Putamen (tissue), 1 donor: ENCODE results near the gene LDB1.

Source experiments
- DNase-seq: peaks from one replicate; pipeline ENCODE4 v3.0.0-alpha.2; 2016; ENCODE audit warnings: low spot score

Gene LDB1

DNA sequence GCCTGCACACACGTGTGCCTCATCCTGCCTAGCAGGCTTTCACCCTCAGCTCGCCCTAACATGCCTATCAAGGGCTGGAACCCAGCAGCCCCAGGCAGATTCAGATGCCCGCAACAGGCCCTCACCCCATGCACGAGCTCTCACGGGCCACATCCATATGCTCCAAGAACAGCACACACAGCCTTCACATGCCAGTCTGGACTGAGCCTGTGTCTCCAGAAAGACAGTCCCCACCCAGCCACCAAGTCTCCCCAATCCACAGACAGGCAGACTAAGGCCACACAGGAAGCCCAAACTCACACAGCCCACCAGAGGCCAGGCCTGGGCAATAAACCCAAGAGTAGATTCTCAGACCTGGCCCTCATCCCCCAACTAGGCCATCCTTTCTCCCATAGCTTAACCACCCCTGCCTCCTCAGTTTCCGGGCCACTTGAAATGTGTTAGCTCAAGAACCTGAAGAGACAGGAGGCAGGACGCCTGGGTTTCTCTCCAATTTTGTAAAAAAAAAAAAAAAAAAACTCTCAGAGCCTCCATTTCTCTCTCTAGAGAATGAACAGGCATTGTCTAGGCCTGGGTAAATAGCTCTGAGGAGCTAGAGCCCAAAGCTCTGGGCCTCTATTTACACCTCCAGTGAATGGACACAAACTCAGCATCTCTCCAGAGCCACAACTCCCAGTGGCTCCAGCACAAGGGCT is 6.8 kb downstream of the LDB1 start:
- no peak for DNase-seq

DNA sequence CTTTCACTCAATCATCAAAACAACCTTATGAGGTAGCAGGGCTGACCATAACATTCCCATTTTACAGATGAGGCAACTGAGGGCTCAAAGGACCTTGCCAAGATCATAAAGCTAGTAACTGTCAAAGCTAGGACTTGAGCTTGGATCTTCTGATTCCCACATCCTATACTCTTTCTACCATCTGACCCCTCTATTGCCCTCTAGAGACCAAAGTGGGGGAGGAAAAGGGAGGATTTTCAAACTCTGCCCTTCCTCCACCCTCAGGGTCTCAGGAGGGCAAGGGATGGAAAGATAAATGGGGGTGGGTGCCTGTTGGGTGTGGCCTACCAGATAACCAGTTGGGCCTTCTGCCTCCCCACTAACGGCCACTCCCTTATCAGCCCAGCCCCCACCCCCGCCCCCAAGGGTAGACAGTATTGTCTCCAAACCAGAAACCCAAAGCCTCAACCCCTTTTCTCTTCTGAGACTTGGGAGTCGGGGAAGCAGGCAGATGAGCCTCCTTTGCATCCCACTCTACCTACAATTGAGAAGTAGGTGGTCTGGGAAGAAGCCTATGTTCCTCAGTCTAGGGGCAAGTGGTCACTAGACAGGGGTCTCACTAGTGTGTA is 7.9 kb downstream of the LDB1 start:
- no peak for DNase-seq

DNA sequence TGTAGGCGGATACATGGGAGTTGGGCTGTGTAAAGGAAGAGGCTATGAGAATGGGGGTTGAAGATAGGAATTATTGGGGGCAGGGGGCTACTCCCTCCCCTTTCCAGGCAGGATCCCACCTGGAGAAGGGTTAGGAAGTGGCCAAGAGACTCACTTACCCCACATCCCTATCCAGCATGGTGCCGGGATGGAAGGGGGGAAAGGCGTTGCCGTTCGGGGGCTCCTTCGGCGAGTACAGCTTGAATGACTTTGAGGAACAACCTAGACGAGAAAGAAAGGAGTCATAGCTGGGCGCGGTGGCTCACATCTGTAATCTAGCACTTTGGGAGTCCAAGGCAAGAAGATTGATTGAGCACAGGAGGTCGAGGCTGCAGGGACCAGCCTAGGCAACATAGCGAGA is 8.9 kb downstream of the LDB1 start:
- no peak for DNase-seq

DNA sequence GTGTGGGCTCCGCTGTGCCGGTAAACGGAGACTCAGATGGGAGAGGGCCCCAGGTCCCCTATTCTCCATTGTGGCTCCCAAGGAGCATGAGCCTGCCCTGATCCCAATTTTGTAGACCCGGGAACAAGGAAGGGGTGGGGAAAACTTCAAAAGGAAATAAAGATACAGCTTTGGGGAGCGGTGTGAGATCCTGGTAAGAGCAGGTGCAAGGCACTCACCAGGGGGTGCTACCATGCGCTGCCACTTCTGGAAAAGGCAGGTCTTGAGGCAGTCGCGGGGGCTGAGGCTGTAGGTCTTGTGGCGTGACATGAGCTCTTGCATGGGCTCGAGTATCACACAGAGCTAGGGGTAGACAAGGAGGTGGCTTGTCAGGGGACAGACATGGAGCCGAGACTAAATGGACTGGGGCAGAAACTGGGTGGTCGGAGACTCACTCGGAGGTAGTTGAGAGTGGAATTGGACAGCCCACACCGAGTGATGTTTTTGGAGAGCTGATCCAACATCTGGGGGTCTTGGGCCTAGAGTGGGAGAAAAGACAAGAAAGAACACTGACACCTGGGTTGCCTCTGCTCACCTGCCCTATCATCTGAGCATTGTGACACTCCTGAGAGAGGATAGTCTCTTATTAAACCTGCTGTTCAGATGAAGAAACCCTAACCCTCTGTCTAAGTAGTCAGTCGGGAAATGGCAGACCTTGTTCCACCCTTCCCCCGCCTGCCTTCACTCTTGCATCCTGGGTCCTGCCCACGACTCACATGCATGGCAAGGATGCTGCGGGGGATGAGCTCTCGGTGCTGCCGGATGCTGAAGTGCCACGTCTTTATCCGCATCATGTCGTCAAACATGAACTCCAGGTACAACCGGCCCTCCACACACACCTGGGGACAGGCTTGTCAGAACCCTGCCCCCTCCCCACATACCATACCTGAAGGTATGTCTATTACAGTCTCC is 10.7 kb downstream of the LDB1 start:
- peak; percentile 77 for DNase-seq

DNA sequence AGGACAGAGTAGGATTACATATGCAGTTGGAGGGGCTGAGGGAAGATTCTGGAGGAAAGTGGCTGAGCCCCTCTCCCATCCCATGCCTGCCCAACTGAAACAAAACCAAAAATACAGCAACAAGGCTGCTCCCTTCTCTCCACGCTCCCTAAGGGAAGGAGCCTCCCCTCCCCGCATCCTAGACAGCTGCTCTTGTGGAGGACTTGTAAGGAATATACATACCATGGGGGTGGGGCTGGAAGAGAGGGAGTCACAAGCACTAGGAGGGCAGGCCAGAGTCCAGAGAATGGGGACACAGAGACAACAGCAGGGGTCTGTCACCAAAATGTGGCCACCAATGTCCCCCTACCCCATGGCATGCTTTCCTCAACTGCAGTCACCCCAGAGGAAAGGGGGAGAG is 13.2 kb downstream of the LDB1 start:
- no peak for DNase-seq

DNA sequence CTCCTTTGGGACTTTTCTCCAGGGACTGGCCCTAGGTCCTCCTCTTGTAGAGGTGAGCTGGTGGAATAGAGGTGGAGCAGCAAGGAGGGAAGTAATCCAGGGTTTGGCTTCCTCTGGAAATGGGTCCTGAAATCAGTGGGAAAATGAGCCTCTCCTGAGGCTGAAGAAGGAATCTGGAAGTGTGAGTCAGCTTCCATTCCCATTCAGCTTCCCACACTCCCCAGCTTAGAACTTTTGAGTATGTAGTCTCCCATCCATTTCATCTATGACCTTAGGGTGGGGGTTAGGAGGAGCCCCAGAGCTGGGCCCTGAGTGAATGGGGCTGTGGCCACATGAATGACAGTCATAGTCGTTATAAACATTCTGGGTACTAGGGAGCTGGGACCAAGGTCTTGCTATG is 17.7 kb downstream of the LDB1 start:
- DNase-seq: no peak

DNA sequence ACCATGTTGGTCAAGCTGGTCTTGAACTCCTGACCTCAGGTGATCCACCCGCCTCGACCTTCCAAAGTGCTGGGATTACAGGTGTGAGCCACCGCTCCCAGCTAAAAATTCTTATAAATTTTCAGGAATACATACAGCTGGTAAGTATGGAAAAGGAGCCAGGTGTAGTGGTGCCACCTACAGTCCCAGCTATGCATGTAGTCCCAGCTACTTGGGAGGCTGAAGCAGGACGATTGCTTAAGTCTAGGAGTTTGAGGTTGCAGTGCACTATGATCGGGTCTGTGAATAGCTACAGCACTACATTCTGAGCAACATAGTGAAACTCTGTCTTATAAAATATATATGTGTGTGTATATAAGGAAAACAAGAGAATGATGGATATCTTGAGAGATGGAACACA is 19.0 kb downstream of the LDB1 start:
- no peak for DNase-seq

DNA sequence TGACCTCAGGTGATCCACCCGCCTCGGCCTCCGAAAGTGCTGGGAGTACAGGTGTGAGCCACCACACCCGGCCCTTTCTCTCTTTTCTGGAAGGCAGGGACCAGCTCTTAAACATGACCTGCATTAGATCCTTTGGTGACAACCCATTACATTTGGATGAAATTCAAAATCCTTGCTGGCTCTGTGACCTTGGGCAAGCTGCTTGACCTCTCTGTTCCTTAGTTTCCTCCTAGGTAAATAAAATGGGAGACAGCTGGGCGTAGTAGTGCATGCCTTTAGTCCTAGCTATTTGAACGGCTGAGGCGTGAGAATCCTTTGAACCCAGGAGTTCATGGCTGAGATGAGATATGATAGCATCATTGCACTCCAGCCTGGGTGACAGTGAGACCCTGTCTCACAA is 23.7 kb downstream of the LDB1 start:
- DNase-seq: no peak

DNA sequence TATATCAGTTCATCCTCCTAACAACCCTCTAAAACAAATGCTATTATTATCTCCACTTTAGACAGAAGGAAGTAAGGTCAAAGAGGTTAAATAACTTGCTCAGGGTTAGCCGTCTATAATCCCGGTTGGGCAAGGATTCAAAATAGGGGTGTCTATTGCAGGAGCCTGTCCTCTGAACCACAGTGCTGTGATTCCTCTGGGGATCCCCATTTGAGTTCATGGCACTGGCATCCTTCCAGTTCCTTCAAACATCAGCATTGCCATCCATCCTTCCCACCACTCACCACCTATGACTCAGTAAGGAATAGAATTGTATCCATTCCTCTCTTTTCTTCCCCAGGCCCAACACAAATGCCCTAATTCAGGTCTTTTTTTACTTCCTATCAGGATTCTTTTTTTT is 29.4 kb downstream of the LDB1 start:
- DNase-seq: no peak

DNA sequence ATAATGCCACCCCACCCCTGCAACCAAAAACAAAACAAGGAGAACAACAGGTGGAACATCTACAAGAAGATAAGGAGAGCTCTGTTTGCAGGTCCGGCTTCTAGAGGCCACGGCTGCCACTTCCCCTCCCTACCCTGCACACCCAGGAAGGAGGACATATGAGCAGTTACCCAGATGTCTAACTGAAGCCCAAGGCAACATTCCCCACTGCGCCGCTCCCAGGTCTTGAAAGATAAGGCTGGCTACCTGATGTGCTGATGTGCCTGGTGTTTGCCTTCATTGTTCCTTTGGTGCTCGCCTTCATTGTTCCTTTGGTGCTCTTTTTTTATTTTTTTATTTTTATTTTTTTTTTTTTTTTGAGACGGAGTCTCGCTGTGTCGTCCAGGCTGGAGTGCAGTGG is 34.0 kb downstream of the LDB1 start:
- no peak for DNase-seq

DNA sequence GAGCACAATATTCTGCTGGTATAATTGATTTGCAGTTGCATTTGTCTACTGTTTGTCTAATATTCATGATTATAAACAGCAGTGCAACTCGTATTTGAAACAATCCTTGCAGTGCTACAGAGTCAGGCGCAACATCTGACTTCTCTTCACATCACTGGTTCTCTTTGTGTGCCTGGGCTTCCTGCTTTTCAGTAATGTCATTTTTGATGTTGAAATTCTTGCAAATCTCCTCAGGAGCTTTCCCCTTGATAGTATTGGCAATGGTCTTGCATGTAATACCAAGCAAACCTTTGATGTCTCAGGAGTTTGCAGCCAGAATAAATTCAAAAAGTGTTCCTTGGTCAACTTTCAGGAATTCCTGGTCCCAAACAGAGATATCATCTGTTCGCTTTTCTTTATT is 34.8 kb downstream of the LDB1 start:
- DNase-seq: no peak

DNA sequence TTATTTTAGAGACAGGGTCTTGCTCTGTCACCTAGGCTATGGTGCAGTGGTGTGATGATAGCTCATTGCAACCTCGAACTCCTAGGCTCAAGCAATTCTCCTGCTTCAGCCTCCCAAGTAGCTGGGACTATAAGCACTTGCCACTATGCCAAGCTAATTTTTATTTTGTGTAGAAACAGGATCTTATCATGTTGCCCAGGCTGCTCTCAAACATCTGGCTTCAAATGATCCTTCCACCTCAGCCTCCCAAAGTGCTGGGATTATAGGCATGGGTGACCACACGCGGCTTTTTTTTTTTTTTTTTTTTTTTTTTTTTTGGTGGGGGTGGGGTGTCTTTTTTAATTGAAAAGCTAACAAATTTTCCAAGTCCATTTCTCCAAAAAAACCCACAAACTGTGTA is 36.6 kb downstream of the LDB1 start:
- no peak for DNase-seq

DNA sequence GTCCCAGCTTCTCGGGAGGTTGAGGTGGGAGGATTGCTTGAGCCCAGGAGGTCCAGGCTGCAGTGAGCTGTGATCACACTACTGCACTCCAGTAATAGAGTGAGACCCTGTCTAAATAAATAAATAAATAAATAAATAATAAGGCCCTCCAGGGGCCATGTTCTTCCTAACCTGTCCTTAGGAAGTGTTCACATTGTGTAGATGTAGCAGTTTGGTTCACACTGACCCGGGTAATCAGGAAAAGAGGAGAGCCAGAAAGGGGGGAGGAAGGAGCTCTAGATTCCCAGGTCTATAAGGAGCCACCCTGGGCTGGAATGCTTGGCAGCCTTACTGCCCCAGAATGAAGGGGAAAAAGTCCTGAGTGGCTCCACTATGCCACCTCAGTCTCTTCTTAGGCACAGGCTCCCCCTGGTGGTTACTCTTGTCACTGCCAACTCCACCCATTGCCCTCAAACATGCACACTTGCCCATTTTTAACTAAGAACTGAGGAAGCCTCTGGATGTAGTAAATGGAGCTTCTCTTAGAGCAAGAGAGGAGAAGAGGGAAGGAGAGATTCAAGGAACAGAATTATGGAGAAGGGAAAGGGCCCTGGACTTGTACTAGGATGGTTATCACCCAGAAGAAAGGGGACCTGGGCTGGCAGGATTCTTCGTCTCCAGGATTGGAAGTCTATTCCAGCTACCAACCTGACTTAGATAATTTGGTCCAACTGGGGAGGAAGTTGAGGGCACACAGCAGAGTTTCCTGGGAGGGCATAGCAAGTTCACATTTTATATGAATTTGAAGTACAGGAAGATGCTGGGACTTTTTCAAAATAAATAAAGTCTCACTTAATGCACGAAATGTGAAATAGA is 47.3 kb downstream of the LDB1 start:
- DNase-seq: peak; percentile 77

DNA sequence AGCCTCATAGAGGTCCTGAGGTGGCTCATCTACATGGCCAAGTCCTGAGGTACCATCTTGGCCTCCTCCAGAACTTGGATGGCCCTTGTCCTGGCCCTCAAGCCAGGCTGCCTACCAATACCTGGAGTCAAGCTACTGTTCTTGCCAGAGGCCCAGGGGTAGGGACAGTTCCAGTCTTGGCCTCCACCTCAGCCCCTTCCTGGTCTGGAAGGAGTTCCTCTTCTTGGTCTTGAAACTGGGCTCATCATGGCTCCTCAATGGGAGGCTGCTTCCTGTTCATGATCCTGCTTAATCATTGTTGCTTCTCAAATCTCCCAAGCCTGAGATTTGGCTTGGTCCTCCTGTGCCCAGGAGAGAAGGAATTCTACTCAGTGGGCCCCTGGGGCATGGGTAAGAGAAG is 51.1 kb downstream of the LDB1 start:
- no peak for DNase-seq

DNA sequence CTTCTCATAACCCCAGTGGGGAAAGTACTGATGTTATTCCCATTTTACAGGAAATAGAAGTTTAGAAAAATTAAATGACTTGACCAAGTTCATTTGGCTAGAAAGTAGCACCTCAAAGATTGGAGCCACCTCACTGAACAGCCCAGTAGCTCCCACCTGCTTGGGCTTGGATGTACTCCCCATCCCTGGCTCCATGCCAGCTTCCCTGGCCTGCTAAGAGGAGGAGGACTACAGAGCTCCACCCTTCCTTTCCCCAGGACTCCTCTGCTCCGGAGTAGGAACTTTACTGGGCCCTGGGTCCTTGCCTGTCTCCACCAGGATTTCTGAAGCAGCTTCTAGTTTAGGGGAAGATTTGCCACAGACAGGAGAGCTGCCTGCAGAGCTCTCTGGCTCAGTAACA is 52.0 kb downstream of the LDB1 start:
- no peak for DNase-seq

DNA sequence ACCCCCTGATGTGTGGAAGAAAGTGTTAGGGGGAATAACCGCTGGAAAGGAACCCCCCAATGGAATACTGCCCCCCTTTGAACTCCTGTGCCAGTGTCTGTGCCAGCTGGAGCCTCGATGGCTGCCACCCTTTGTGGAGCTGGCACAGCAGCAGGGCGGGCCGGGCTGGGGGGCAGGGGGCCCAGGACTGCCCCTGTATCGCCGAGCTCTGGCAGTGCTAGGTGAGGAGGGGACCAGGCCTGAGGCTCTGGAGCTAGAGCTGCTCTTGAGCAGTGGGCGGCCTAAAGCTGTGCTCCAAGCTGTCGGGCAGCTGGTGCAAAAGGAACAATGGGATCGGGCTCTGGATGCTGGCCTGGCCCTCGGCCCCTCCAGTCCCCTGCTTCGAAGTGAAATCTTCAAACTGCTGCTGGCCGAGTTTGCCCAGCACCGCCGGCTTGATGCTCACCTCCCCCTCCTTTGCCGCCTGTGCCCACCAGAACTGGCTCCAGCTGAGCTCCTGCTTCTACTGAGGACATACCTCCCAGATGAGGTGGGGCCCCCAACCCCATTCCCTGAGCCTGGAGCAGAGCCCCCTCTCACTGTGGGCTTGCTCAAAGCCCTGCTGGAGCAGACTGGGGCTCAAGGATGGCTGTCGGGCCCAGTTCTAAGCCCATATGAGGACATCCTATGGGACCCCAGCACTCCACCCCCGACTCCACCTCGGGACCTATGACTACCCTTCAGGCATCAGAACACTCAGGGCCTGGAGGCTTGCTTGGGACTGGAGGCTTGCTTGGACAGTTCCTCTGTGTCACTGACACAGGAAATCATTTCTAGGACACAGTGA is 52.9 kb downstream of the LDB1 start:
- DNase-seq: no peak

DNA sequence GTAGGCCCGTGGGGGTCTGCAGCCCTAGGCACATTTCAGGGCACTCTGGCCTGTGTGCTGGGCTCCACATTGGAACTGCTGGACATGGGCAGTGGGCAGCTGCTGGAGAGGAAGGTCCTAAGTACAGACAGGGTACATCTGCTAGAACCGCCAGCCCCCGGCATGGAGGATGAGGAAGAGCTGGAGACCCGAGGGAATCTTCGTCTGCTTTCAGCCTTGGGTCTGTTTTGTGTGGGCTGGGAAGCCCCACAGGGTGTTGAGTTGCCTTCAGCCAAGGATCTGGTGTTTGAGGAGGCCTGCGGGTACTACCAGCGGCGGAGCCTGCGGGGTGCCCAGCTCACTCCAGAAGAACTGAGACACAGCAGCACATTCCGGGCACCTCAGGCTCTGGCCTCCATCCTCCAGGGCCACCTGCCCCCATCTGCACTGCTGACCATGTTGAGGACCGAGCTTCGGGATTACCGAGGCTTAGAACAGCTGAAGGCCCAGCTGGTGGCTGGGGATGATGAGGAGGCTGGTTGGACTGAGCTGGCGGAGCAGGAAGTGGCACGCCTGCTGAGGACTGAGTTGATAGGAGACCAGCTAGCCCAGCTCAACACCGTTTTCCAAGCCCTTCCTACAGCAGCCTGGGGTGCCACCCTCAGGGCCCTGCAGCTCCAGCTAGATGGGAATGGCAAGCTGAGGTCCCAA is 53.6 kb downstream of the LDB1 start:
- DNase-seq: no peak

DNA sequence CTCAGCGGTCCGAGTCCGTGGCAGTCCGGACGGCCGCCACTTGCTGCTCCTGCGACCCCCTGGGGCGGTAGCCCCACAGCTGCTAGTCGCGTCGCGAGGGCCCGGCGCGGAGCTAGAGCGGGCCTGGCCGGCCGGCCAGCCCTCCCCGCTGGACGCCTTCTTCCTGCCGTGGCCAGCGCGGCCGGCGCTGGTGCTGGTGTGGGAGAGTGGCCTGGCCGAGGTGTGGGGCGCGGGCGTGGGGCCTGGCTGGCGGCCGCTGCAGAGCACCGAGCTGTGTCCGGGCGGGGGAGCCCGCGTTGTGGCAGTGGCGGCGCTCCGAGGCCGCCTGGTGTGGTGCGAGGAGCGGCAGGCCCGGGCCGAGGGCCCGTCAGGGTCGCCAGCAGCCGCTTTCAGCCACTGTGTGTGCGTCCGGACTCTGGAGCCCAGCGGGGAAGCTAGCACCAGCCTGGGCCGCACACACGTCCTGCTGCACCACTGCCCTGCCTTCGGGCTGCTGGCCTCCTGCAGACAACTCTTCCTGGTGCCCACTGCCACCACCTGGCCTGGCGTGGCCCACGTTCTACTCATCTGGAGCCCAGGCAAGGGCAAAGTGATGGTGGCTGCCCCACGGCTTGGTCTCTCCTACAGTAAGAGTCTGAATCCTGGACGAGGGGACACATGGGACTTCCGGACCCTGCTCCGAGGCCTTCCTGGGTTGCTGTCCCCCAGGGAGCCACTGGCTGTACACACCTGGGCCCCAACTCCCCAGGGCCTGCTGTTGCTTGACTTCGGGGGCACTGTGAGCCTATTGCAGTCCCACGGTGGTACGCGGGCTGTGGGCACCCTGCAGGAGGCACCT is 54.4 kb downstream of the LDB1 start:
- no peak for DNase-seq

DNA sequence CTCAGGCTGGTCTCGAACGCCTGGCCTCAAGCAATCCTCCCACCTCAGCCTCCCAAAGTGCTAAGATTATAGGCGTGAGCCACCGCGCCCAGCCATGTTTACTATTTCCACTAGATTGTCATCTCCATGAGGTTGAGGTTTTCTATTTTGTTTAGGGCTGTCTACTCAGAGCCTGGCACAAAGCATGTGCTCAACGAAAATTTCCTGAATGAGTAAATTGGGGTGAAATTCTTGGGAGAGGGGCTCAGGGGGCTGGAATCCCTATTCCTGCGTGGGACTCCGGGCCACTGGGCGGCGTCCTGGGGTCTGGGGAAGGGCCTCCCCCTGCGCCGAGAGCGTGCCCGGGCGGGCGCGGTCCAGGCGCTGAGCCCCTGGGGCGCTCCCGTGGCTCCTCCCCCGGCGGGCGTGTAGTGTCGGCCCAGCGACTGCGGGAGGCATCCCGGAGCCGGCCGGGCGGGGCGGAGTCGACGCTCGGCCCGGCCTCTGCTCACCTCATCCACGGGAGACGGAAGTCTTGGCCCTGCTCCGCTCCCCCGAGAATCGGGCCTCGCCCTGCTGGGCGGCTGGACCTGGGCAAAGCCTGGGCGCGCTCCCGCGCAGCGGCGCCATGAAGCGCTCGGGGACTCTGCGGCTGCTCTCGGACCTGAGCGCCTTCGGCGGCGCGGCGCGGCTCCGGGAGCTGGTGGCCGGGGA is 55.2 kb downstream of the LDB1 start, which contains the start of gene HPS6:
Gene HPS6, plus strand, starts transcription at position 482 of the 693 bp plus-strand sequence. Its CDS starts 126 bp downstream, at position 608.
- DNase-seq: peak; percentile 85
